HEK293 (cell line): ENCODE results near the gene CELF4.

Experiments used
- CTCF ChIA-PET: fragments of 350-600 bp; formaldehyde crosslinking; extraction: SDS; loops from one replicate; lab custom pipeline; 2021; ENCODE audit warnings: antibody characterized with exemption; lab: Yijun Ruan, JAX
- POLR2A ChIA-PET: fragments of 300-600 bp; formaldehyde crosslinking; extraction: SDS; loops from one replicate; lab custom pipeline; 2020; ENCODE audit warnings: antibody characterized with exemption, inconsistent platforms; lab: Yijun Ruan, JAX
- H3K27ac ChIP-seq: fragments of 200-500 bp; sonication (Bioruptor generic); 2 replicates; pipeline ENCODE4 v1.5.1; 2014; ENCODE audit warnings: low read depth, low read length, control low read depth, inconsistent platforms; ENCODE audit errors: extremely low read depth
- H3K36me3 ChIP-seq, 2 experiments: fragments of 200-500 bp in 1 of 2; sonication (Bioruptor generic) in 1 of 2; 1 replicate in 1 of 2; 2 replicates in 1 of 2; pipeline ENCODE4 v1.5.1; 2014 to 2017; ENCODE audit warnings: inconsistent platforms in 2 of 2, low read length in 2 of 2; ENCODE audit not compliant: control insufficient read depth in 2 of 2, insufficient read depth in 1 of 2
- H3K4me1 ChIP-seq: fragments of 200-500 bp; sonication (Bioruptor generic); 2 replicates; pipeline ENCODE4 v1.5.1; 2014; ENCODE audit warnings: mild to moderate bottlenecking, low read length, inconsistent platforms; ENCODE audit not compliant: control insufficient read depth, insufficient read depth
- H3K4me3 ChIP-seq: 2 replicates; pipeline ENCODE4 v1.5.1; 2011; ENCODE audit warnings: low read depth, mild to moderate bottlenecking, control low read depth, low read length, moderate library complexity
- H3K9me3 ChIP-seq: fragments of 200-500 bp; sonication (Bioruptor generic); 2 replicates; pipeline ENCODE4 v1.5.1; 2014; ENCODE audit warnings: low read depth, low read length, inconsistent platforms; ENCODE audit not compliant: control insufficient read depth, insufficient read depth
- HOXC10 ChIP-seq: sonication (generic); formaldehyde crosslinking; IDR thresholded peaks from 2 replicates; pipeline ENCODE4 v1.8.1; 2023; ENCODE audit warnings: mild to moderate bottlenecking, missing genetic modification reagents
- HOXD13 ChIP-seq: sonication (generic); formaldehyde crosslinking; IDR thresholded peaks from 2 replicates; pipeline ENCODE4 v1.8.0; 2022; ENCODE audit warnings: missing genetic modification reagents, borderline replicate concordance
- KLF17 ChIP-seq: fragments of 450-650 bp; formaldehyde crosslinking; IDR thresholded peaks from 2 replicates; pipeline ENCODE4 v1.5.1; 2016; ENCODE audit warnings: missing biosample characterization, missing genetic modification characterization
- PRDM1 ChIP-seq: fragments of 450-650 bp; formaldehyde crosslinking; IDR thresholded peaks from 2 replicates; pipeline ENCODE4; 2016; ENCODE audit warnings: missing biosample characterization, missing genetic modification characterization
- PRDM6 ChIP-seq: fragments of 450-650 bp; formaldehyde crosslinking; IDR thresholded peaks from 2 replicates; pipeline ENCODE4 v1.5.1; 2017; ENCODE audit warnings: missing biosample characterization, missing genetic modification characterization
- WT1 ChIP-seq: fragments of 450-650 bp; formaldehyde crosslinking; IDR thresholded peaks from 2 replicates; pipeline ENCODE4 v1.5.1; 2016; ENCODE audit warnings: missing biosample characterization, missing genetic modification characterization
- ZNF146 ChIP-seq: fragments of 450-650 bp; formaldehyde crosslinking; IDR thresholded peaks from 2 replicates; pipeline ENCODE4 v1.5.1; 2016; ENCODE audit warnings: missing biosample characterization, missing genetic modification characterization
- ZNF16 ChIP-seq: fragments of 450-650 bp; formaldehyde crosslinking; IDR thresholded peaks from 2 replicates; pipeline ENCODE4 v1.5.1; 2016; ENCODE audit warnings: low read depth, missing biosample characterization, missing genetic modification characterization
- ZNF18 ChIP-seq: fragments of 450-650 bp; formaldehyde crosslinking; IDR thresholded peaks from 2 replicates; pipeline ENCODE4 v1.5.1; 2016; ENCODE audit warnings: missing biosample characterization, missing genetic modification characterization
- ZNF311 ChIP-seq: fragments of 450-650 bp; formaldehyde crosslinking; IDR thresholded peaks from 2 replicates; pipeline ENCODE4 v1.5.1; 2017; ENCODE audit warnings: missing biosample characterization, missing genetic modification characterization, borderline replicate concordance
- ZNF324 ChIP-seq: fragments of 450-650 bp; formaldehyde crosslinking; IDR thresholded peaks from 2 replicates; pipeline ENCODE4 v1.5.1; 2016; ENCODE audit warnings: missing biosample characterization, missing genetic modification characterization
- ZNF473 ChIP-seq: fragments of 450-650 bp; formaldehyde crosslinking; IDR thresholded peaks from 2 replicates; pipeline ENCODE4 v1.5.1; 2017; ENCODE audit warnings: missing biosample characterization, missing genetic modification characterization
- ZNF514 ChIP-seq: fragments of 450-650 bp; formaldehyde crosslinking; IDR thresholded peaks from 2 replicates; pipeline ENCODE4 v1.5.1; 2016; ENCODE audit warnings: missing biosample characterization, missing genetic modification characterization
- ZNF529 ChIP-seq: fragments of 450-650 bp; formaldehyde crosslinking; IDR thresholded peaks from 2 replicates; pipeline ENCODE4 v1.5.1; 2017; ENCODE audit warnings: missing genetic modification characterization, missing biosample characterization; ENCODE audit not compliant: insufficient replicate concordance
- ZNF558 ChIP-seq: fragments of 450-650 bp; formaldehyde crosslinking; IDR thresholded peaks from 2 replicates; pipeline ENCODE4 v1.5.1; 2016; ENCODE audit warnings: missing biosample characterization, missing genetic modification characterization
- ZNF560 ChIP-seq: fragments of 450-650 bp; formaldehyde crosslinking; IDR thresholded peaks from 2 replicates; pipeline ENCODE4 v1.5.1; 2017; ENCODE audit warnings: missing biosample characterization, missing genetic modification characterization, borderline replicate concordance
- ZNF704 ChIP-seq: fragments of 450-650 bp; formaldehyde crosslinking; IDR thresholded peaks from 2 replicates; pipeline ENCODE4 v1.5.1; 2016; ENCODE audit warnings: missing biosample characterization, missing genetic modification characterization
- ZNF707 ChIP-seq: fragments of 450-650 bp; formaldehyde crosslinking; IDR thresholded peaks from 2 replicates; pipeline ENCODE4 v1.5.1; 2016; ENCODE audit warnings: missing biosample characterization, missing genetic modification characterization
- ZNF776 ChIP-seq: fragments of 450-650 bp; formaldehyde crosslinking; IDR thresholded peaks from 2 replicates; pipeline ENCODE4 v1.5.0; 2017; ENCODE audit warnings: missing biosample characterization, missing genetic modification characterization, borderline replicate concordance
- ZNF843 ChIP-seq: fragments of 450-650 bp; formaldehyde crosslinking; IDR thresholded peaks from 2 replicates; pipeline ENCODE4 v1.5.1; 2016; ENCODE audit warnings: missing biosample characterization, missing genetic modification characterization
- TF ChIP-seq, protein P1 (sequence below): fragments of 450-650 bp; formaldehyde crosslinking; IDR thresholded peaks from 2 replicates; pipeline ENCODE4 v1.5.0; 2017; ENCODE audit warnings: missing biosample characterization, missing genetic modification characterization, borderline replicate concordance

Gene CELF4

DNA sequence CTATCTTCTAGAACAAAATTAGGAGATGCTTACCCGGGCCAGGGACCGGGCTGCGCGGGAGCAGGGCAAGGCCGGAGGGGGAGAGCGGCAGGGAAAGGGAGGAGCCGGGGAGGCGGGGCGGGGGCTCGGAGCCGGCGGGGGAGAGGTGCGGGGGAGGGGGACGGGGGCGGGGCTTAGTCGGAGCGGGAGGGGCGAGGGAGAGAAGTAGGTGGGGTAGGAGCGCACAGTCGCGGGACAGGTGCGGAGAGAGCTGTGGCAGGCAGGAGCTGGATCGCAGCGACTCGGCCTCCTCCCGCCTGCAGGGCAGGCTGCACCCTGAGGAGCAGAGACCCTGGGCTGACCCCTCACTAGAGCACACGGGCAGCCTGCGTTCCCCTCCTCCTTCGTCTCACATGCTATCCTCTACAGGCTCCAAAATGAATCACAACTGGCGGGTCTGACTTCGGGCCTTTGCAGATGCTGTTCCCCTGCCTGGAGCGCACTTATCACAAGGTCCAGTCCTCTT is 290.3 kb downstream of the CELF4 start:
- POLR2A ChIA-PET, result interaction anchor here (0.7 kb wide), 1 partner anchor 242 kb away, joined by 3 read pairs; no protein-coding TSS in a partner anchor
- Histone ChIP-seq H3K4me1 (no peaks in the 10 kb centered on the region), H3K27ac (no peak overlapping the region), H3K9me3 (no peaks in the 10 kb centered on the region), H3K36me3 (no peaks in the 10 kb centered on the region), H3K4me3 (no peak overlapping the region)
- CTCF ChIA-PET, result no interaction called here
- TF ChIP-seq ZNF558 (tag by site-specific recombination) (no peak), ZNF311 (tag by site-specific recombination) (no peak), PRDM6 (no peak), PRDM1 (tag by site-specific recombination) (no peak), ZNF529 (tag by site-specific recombination) (no peak), ZNF18 (tag by site-specific recombination) (no peak), KLF17 (no peak), ZNF16 (tag by site-specific recombination) (no peak)

DNA sequence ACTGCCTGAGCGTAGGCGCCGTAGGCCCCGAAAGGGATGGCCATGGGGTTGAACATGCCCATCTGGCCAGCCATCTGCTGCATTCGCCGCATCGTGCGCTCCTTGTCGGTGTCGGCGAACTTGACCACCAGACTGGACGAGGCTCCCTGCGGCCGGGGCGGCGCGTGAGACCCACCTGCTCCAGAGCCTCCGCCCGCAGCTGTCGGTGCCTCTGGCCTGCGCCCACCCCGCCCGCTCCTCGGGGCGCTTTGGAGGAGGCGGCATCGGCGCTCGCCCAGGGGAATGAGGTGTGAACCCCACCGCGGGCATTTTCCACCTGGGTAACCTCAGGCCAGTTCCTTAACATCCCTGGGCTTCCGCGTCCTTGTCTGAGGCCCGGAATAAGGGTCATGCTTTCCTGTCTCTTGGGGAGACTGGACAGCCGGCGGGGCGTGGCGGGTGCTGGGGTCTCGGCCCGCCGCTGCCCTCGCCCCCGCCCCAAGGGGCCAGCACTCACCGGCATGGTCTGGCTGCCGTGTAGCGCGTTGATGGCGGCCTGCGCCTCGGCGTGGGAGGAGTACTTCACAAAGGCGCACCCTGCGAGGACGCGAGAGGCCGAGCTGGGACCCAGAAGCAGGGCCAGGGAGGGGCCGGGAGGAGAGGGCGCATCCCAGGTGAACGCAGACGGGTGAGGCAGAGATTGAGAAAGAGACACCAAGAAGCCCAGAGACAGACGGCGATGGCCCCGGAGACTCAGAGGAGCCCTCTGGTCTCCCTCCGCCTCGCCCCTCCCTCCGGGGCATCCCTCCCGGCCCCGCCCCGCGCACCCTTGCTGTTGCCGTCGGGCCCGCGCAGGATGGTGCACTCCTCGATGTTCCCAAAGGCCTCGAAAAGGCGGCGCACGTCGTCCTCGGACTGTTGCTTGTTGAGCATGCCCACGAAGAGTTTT is 291.0 kb downstream of the CELF4 start:
- CTCF ChIA-PET, result no interaction called here
- POLR2A ChIA-PET, result no interaction called here
- Histone ChIP-seq H3K4me3 (no peak overlapping the region), H3K9me3 (no peaks in the 10 kb centered on the region), H3K27ac (no peak overlapping the region), H3K36me3 (no peaks in the 10 kb centered on the region), H3K4me1 (no peaks in the 10 kb centered on the region)
- TF ChIP-seq ZNF324, result no peak
- TF ChIP-seq ZNF560 (tag by site-specific recombination), result no peak
- no peak for TF ChIP-seq ZNF473 (tag by site-specific recombination)
- TF ChIP-seq ZNF776, result no peak
- no peak for TF ChIP-seq HOXD13
- no peak for TF ChIP-seq ZNF146

DNA sequence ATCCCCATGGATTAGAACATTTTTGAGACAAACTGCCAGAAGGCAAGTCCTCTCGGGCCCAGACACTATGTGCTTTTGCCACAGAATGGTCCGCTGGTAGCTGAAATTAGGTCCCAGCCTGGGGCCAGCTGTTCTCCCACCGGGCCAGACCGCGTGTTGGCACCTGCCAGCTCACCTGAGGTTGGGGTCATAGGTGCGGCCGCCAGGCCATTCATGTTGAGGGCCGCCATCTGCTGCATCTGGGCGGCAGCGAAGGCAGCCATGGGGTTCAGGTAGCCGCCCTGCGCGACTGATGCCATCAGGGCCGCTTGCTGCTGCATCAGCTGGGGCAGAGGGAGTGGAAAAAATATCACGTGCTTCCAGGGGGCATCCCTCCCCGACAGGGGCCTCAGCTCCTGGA is 292.8 kb downstream of the CELF4 start:
- H3K27ac ChIP-seq, result no peak overlapping the region
- no peaks in the 10 kb centered on the region for H3K4me1 ChIP-seq
- CTCF ChIA-PET, result interaction anchor here (0.6 to 2.0 kb wide), 3 partner anchors 22 to 444 kb away, joined by 3 to 10 read pairs (median 4); partner anchors contain the start of gene KIAA1328
- POLR2A ChIA-PET, result no interaction called here
- no peak overlapping the region for H3K4me3 ChIP-seq
- H3K36me3 ChIP-seq, result no peaks in the 10 kb centered on the region
- no peaks in the 10 kb centered on the region for H3K9me3 ChIP-seq
- TF ChIP-seq WT1 (tag by site-specific recombination) (no peak), ZNF704 (tag by site-specific recombination) (no peak), ZNF843 (no peak), ZNF707 (tag by site-specific recombination) (no peak), ZNF560 (tag by site-specific recombination) (no peak), ZNF514 (no peak), HOXC10 (CRISPR knock-in tag) (no peak)
- TF ChIP-seq, protein P1, sequence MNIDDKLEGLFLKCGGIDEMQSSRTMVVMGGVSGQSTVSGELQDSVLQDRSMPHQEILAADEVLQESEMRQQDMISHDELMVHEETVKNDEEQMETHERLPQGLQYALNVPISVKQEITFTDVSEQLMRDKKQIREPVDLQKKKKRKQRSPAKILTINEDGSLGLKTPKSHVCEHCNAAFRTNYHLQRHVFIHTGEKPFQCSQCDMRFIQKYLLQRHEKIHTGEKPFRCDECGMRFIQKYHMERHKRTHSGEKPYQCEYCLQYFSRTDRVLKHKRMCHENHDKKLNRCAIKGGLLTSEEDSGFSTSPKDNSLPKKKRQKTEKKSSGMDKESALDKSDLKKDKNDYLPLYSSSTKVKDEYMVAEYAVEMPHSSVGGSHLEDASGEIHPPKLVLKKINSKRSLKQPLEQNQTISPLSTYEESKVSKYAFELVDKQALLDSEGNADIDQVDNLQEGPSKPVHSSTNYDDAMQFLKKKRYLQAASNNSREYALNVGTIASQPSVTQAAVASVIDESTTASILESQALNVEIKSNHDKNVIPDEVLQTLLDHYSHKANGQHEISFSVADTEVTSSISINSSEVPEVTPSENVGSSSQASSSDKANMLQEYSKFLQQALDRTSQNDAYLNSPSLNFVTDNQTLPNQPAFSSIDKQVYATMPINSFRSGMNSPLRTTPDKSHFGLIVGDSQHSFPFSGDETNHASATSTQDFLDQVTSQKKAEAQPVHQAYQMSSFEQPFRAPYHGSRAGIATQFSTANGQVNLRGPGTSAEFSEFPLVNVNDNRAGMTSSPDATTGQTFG (tag by site-specific recombination), result no peak
